Measurements from ENCODE around the gene MAP2K3.
"Not testable (repeated sequence)": the region's sequence is repeated elsewhere in the genome, so short reads cannot be mapped to it uniquely, and the experiment has no call there.

DNA sequence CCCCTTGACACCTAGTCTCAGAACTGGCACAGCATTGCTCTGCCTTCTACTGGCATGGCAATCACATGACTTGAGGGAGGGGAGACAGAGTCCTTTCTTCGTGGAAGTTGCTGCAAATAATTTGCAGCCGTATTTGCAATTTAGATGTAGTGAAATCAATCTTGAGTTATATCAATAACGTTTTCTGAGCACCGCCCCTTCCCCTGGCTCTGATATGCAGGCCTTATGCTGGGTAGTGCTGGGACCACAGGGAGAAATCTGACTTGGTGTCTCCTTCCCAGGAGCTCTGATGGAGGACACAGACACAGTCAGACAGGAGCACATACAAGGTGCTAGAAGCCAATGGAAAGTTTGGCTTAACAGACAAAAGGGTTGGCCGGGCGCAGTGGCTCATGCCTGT, 55.9 kb downstream of the MAP2K3 start:
- TF ChIP-seq, protein P1, sequence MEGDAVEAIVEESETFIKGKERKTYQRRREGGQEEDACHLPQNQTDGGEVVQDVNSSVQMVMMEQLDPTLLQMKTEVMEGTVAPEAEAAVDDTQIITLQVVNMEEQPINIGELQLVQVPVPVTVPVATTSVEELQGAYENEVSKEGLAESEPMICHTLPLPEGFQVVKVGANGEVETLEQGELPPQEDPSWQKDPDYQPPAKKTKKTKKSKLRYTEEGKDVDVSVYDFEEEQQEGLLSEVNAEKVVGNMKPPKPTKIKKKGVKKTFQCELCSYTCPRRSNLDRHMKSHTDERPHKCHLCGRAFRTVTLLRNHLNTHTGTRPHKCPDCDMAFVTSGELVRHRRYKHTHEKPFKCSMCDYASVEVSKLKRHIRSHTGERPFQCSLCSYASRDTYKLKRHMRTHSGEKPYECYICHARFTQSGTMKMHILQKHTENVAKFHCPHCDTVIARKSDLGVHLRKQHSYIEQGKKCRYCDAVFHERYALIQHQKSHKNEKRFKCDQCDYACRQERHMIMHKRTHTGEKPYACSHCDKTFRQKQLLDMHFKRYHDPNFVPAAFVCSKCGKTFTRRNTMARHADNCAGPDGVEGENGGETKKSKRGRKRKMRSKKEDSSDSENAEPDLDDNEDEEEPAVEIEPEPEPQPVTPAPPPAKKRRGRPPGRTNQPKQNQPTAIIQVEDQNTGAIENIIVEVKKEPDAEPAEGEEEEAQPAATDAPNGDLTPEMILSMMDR (IDR thresholded peaks at IDR 0.05) = not testable (repeated sequence)
- not testable (repeated sequence) for TF ChIP-seq EZH2, EZH2phosphoT487 (IDR thresholded peaks at IDR 0.05)
